GM19023 (cell line): Measurements from ENCODE around the gene ALOXE3.
"Not testable (repeated sequence)": the region's sequence is repeated elsewhere in the genome, so short reads cannot be mapped to it uniquely, and the experiment has no call there.

Source experiments
- ATAC-seq: cut with Tn5 transposase; IDR thresholded peaks from one replicate; pipeline ENCODE4 v1.9.1; 2021; ENCODE audit warnings: mild to moderate bottlenecking, moderate library complexity; ENCODE audit not compliant: unreplicated experiment

The ALOXE3 gene

GRCh38 chr17:8122924-8123694 lies 4.8 kb upstream of the ALOXE3 start:
- no peak for ATAC-seq

GRCh38 chr17:8122422-8122923 lies 4.2 kb upstream of the ALOXE3 start:
- ATAC-seq, result no peak

- ATAC-seq, result no peak
Measured at GRCh38 chr17:8121681-8122421, 3.5 kb upstream of the ALOXE3 start.

GRCh38 chr17:8121407-8121680 lies 3.0 kb upstream of the ALOXE3 start:
- no peak for ATAC-seq

GRCh38 chr17:8120520-8121406 lies 2.4 kb upstream of the ALOXE3 start:
- ATAC-seq, result no peak

GRCh38 chr17:8119581-8120519 lies 1.5 kb upstream of the ALOXE3 start:
- ATAC-seq, result peak; percentile 26

GRCh38 chr17:8118769-8119580 lies 661 bp upstream of the ALOXE3 start:
- ATAC-seq, result peak; percentile 43

GRCh38 chr17:8117367-8117979 lies 841 bp downstream of the ALOXE3 start:
- ATAC-seq, result no peak

- ATAC-seq, result no peak
Measured at GRCh38 chr17:8116776-8117175, 1.5 kb downstream of the ALOXE3 start.

- ATAC-seq, result no peak
Measured at GRCh38 chr17:8110907-8111306, 7.4 kb downstream of the ALOXE3 start.

GRCh38 chr17:8110456-8110804 lies 7.9 kb downstream of the ALOXE3 start:
- no peak for ATAC-seq

GRCh38 chr17:8109661-8110455 lies 8.5 kb downstream of the ALOXE3 start:
- ATAC-seq, result no peak

GRCh38 chr17:8108972-8109660 lies 9.2 kb downstream of the ALOXE3 start:
- ATAC-seq, result no peak

- ATAC-seq, result not testable (repeated sequence)
Measured at GRCh38 chr17:8106980-8107379, 11.3 kb downstream of the ALOXE3 start.

- ATAC-seq, result no peak
Measured at GRCh38 chr17:8105957-8106398, 12.3 kb downstream of the ALOXE3 start.

- no peak for ATAC-seq
Measured at GRCh38 chr17:8104911-8105310, 13.4 kb downstream of the ALOXE3 start.

- ATAC-seq, result no peak
Measured at GRCh38 chr17:8103549-8103948, 14.8 kb downstream of the ALOXE3 start.

- ATAC-seq, result no peak
Measured at GRCh38 chr17:8101721-8102120, 16.6 kb downstream of the ALOXE3 start.
